ENCODE measurements around the gene CSTA. TPM values are rescaled to one million over a fixed set of nuclear protein-coding genes. Genes with fewer than 3 reads are reported as not detected.

Gene CSTA
- total and polyA plus RNA-seq, 4 donors, result 6.5 to 52.5 (median 31.4) TPM

GRCh38 chr3:122357828-122358702 is 33.0 kb downstream of the CSTA start:
- TF ChIP-seq CTCF (IDR thresholded peaks at IDR 0.05; ENCODE audit: control extremely low read depth, extremely low read depth), result no peak
- 69 to 74% methylated on average over 2 of the region's 2 CpGs for WGBS, 2 donors
- H3K4me1 ChIP-seq (ENCODE audit: control insufficient read depth in 5 of 5, insufficient read depth in 5 of 5, low read length in 5 of 5), result no peaks in the 10 kb centered on the region
- no peaks in the 10 kb centered on the region for H3K9me3 ChIP-seq (ENCODE audit: control insufficient read depth in 4 of 4, insufficient read depth in 3 of 4, low read length in 3 of 4)
- H3K27me3 ChIP-seq (ENCODE audit: control insufficient read depth in 3 of 3, insufficient read depth in 3 of 3, low read length in 2 of 3), result no peaks in the 10 kb centered on the region
- H3K36me3 ChIP-seq (ENCODE audit: control insufficient read depth in 4 of 4, insufficient read depth in 4 of 4, low read length in 4 of 4), result peaks cover 0 to 12% (median 11%) of the 10 kb centered on the region in 4 donors
- DNase-seq (no peak), ATAC-seq (ENCODE audit: insufficient read depth, low FRiP score) (no peak)
- H3K4me3 ChIP-seq, result no peak overlapping the region
- no peak overlapping the region for H3K9ac ChIP-seq (ENCODE audit: insufficient read depth in 1 of 2, low read length in 2 of 2)
- no peak overlapping the region for H3K27ac ChIP-seq (ENCODE audit: low read depth in 1 of 2, low read length in 1 of 2)

- no peak overlapping the region for H3K9ac ChIP-seq (ENCODE audit: insufficient read depth in 1 of 2, low read length in 2 of 2)
- WGBS, 2 donors, result 70 to 79% methylated on average over 2 of the region's 2 CpGs
- no peak for DNase-seq
These were observed 33.6 kb downstream of the CSTA start for GRCh38 chr3:122358703-122359032.

GRCh38 chr3:122362026-122362425 is 37.0 kb downstream of the CSTA start:
- Histone ChIP-seq H3K9ac (ENCODE audit: insufficient read depth in 1 of 2, low read length in 2 of 2) (no peak overlapping the region), H3K4me1 (ENCODE audit: control insufficient read depth in 5 of 5, insufficient read depth in 5 of 5, low read length in 5 of 5) (no peaks in the 10 kb centered on the region), H3K27ac (ENCODE audit: low read depth in 1 of 2, low read length in 1 of 2) (no peak overlapping the region), H3K36me3 (ENCODE audit: control insufficient read depth in 4 of 4, insufficient read depth in 4 of 4, low read length in 4 of 4) (peaks cover 0 to 28% (median 19%) of the 10 kb centered on the region in 4 donors), H3K27me3 (ENCODE audit: control insufficient read depth in 3 of 3, insufficient read depth in 3 of 3, low read length in 2 of 3) (no peaks in the 10 kb centered on the region), H3K9me3 (ENCODE audit: control insufficient read depth in 4 of 4, insufficient read depth in 3 of 4, low read length in 3 of 4) (no peaks in the 10 kb centered on the region), H3K4me3 (no peak overlapping the region)
- DNase-seq (no peak), ATAC-seq (ENCODE audit: insufficient read depth, low FRiP score) (no peak)
- 94 to 98% methylated on average over 2 of the region's 2 CpGs for WGBS, 2 donors
- TF ChIP-seq CTCF (IDR thresholded peaks at IDR 0.05; ENCODE audit: control extremely low read depth, extremely low read depth), result no peak

More at GRCh38 chr3:122358703-122359032, 33.6 kb downstream of the CSTA start:
- ATAC-seq (ENCODE audit: insufficient read depth, low FRiP score), result no peak
- Histone ChIP-seq H3K27ac (ENCODE audit: low read depth in 1 of 2, low read length in 1 of 2) (no peak overlapping the region), H3K36me3 (ENCODE audit: control insufficient read depth in 4 of 4, insufficient read depth in 4 of 4, low read length in 4 of 4) (peaks cover 0 to 13% (median 12%) of the 10 kb centered on the region in 4 donors), H3K4me1 (ENCODE audit: control insufficient read depth in 5 of 5, insufficient read depth in 5 of 5, low read length in 5 of 5) (no peaks in the 10 kb centered on the region), H3K4me3 (no peak overlapping the region), H3K9me3 (ENCODE audit: control insufficient read depth in 4 of 4, insufficient read depth in 3 of 4, low read length in 3 of 4) (no peaks in the 10 kb centered on the region), H3K27me3 (ENCODE audit: control insufficient read depth in 3 of 3, insufficient read depth in 3 of 3, low read length in 2 of 3) (no peaks in the 10 kb centered on the region)
- no peak for TF ChIP-seq CTCF (IDR thresholded peaks at IDR 0.05; ENCODE audit: control extremely low read depth, extremely low read depth)

Measured in lung (tissue), 12 donors.